ENCODE measurements around the gene CDK8.
"Not testable (repeated sequence)": the region's sequence is repeated elsewhere in the genome, so short reads cannot be mapped to it uniquely, and the experiment has no call there.

Gene CDK8
- total RNA-seq, result 10.1 to 24.9 (median 19.2) reads per million in 18 experiments

- DNase-seq, result peak; percentile 82 to 88
These were observed at the start of gene CDK8 for GRCh38 chr13:26253787-26254582. TSS of gene CDK8 (plus strand) at chr13:26254129. CDS start at chr13:26254642, 513 bp downstream.

- DNase-seq, result no peak
These were observed 45.6 kb upstream of the CDK8 start for GRCh38 chr13:26208287-26208686.

GRCh38 chr13:26213345-26213744 lies 40.6 kb upstream of the CDK8 start:
- DNase-seq, result no peak

- DNase-seq, result no peak
These were observed 39.9 kb upstream of the CDK8 start for GRCh38 chr13:26213982-26214381.

- no peak for DNase-seq
These were observed 37.9 kb upstream of the CDK8 start for GRCh38 chr13:26216042-26216441.

GRCh38 chr13:26219726-26220125 lies 34.2 kb upstream of the CDK8 start:
- no peak for DNase-seq

GRCh38 chr13:26220575-26220974 lies 33.4 kb upstream of the CDK8 start:
- DNase-seq, result peak; percentile 42 to 62

- DNase-seq, result no peak
These were observed 32.6 kb upstream of the CDK8 start for GRCh38 chr13:26221399-26221720.

- peak; percentile 98 for DNase-seq
These were observed 32.0 kb upstream of the CDK8 start, which contains the start of gene RNF6 for GRCh38 chr13:26221721-26222519. TSS of gene RNF6 (minus strand) at chr13:26222314. CDS start at chr13:26219649, 2,665 bp downstream.

GRCh38 chr13:26222520-26223046 lies 31.3 kb upstream of the CDK8 start:
- DNase-seq, result no peak

GRCh38 chr13:26225896-26226617 lies 27.9 kb upstream of the CDK8 start:
- DNase-seq, result no peak

GRCh38 chr13:26227166-26227971 lies 26.6 kb upstream of the CDK8 start:
- no peak for DNase-seq

- no peak for DNase-seq
These were observed 25.8 kb upstream of the CDK8 start for GRCh38 chr13:26228096-26228495.

GRCh38 chr13:26229080-26229615 lies 24.8 kb upstream of the CDK8 start:
- DNase-seq, result no peak

GRCh38 chr13:26230703-26231102 lies 23.2 kb upstream of the CDK8 start:
- no peak for DNase-seq

- no peak for DNase-seq
These were observed 17.6 kb upstream of the CDK8 start for GRCh38 chr13:26236296-26236695.

- DNase-seq, result no peak
These were observed 7.8 kb upstream of the CDK8 start for GRCh38 chr13:26246154-26246553.

- DNase-seq, result no peak
These were observed 6.9 kb upstream of the CDK8 start for GRCh38 chr13:26247011-26247410.

GRCh38 chr13:26247608-26248007 lies 6.3 kb upstream of the CDK8 start:
- DNase-seq, result no peak

GRCh38 chr13:26249551-26249950 lies 4.4 kb upstream of the CDK8 start:
- no peak for DNase-seq

GRCh38 chr13:26252006-26252405 lies 1.9 kb upstream of the CDK8 start:
- DNase-seq, result not testable (repeated sequence)
